Gastroesophageal sphincter (tissue), 4 donors: ENCODE results near the gene EXOC3L1. TPM values are rescaled to one million over a fixed set of nuclear protein-coding genes. Genes with fewer than 3 reads are reported as not detected.

ENCODE experiments used
- ATAC-seq: fragments of 150-250 bp; one replicate; pipeline ENCODE4 v1.9.1; 2016; ENCODE audit warnings: mild to moderate bottlenecking, moderate library complexity
- H3K27ac ChIP-seq, 4 donors: fragments of 200-600 bp; sonication (generic) in 3 of 4; 1 replicate in 3 of 4; 2 replicates in 1 of 4; pipeline ENCODE4 v1.5.1; 2016 to 2019
- H3K27me3 ChIP-seq: fragments of 200-600 bp; sonication (generic); one replicate; pipeline ENCODE4 v1.5.1; 2019
- H3K36me3 ChIP-seq, 2 donors: fragments of 200-600 bp; sonication (generic); one replicate each; pipeline ENCODE4 v1.5.1; 2019; ENCODE audit warnings: control low read depth in 1 of 2
- H3K4me1 ChIP-seq, 3 donors: fragments of 200-600 bp; sonication (generic); 1 replicate in 2 of 3; 2 replicates in 1 of 3; pipeline ENCODE4 v1.5.1; 2016 to 2019; ENCODE audit warnings: control low read depth in 2 of 3
- H3K4me3 ChIP-seq, 2 donors: fragments of 200-600 bp; sonication (generic); one replicate each; pipeline ENCODE4 v1.5.1; 2019; ENCODE audit warnings: mild to moderate bottlenecking in 1 of 2, moderate library complexity in 1 of 2
- H3K9me3 ChIP-seq, 3 donors: fragments of 200-600 bp; sonication (generic); one replicate each; pipeline ENCODE4 v1.5.1; 2017 to 2019; ENCODE audit warnings: control low read depth in 2 of 3
- CTCF ChIP-seq, 4 experiments: fragments of 200-600 bp in 2 of 4; fragments of 450-650 bp in 2 of 4; sonication (generic) in 1 of 4; IDR thresholded peaks; one replicate each; pipeline ENCODE4 v1.5.1; 2017 to 2019; ENCODE audit warnings: antibody characterized with exemption in 4 of 4, mild to moderate bottlenecking in 2 of 4, moderate library complexity in 2 of 4
- EP300 ChIP-seq: sonication (generic); formaldehyde crosslinking; IDR thresholded peaks from one replicate; pipeline ENCODE4 v1.6.1; 2017; ENCODE audit warnings: antibody characterized with exemption, mild to moderate bottlenecking
- POLR2A ChIP-seq, 2 donors: fragments of 450-650 bp; IDR thresholded peaks; one replicate each; pipeline ENCODE4 v1.6.1; 2017; ENCODE audit warnings: antibody characterized with exemption in 2 of 2, mild to moderate bottlenecking in 2 of 2, moderate library complexity in 1 of 2
- POLR2AphosphoS5 ChIP-seq: sonication (generic); formaldehyde crosslinking; IDR thresholded peaks from one replicate; pipeline ENCODE4 v1.6.1; 2017; ENCODE audit warnings: antibody characterized with exemption
- WGBS, 2 donors: methylation state at CpG; one replicate each; pipeline ENCODE4 v1.1.5; 2018; ENCODE audit warnings: low coverage in 1 of 2; 5-methylcytosine and 5-hydroxymethylcytosine counted together
- total RNA-seq, 4 donors: library from RNA; depleted of rRNA; stranded (reverse); fragments of >200 nt; gene quantifications; one replicate each; pipeline ENCODE4 v1.1.0, GENCODE V29; 2016

EXOC3L1 gene
- total RNA-seq, 4 donors from 2014 or later, result 1.6 to 6.1 (median 2.6) TPM

- Histone ChIP-seq H3K9me3 (no peaks in the 10 kb centered on the region), H3K4me3 (no peak overlapping the region), H3K4me1 (peaks cover 0 to 15% (median 0%) of the 10 kb centered on the region in 3 donors), H3K27me3 (no peaks in the 10 kb centered on the region), H3K36me3 (peaks cover 0 to 59% of the 10 kb centered on the region in 2 donors), H3K27ac (no peak overlapping the region)
- TF ChIP-seq CTCF (IDR thresholded peaks at IDR 0.05) (no peak), POLR2A (IDR thresholded peaks at IDR 0.05) (no peak)
- ATAC-seq, result no peak
Measured at GRCh38 chr16:67212766-67213165, 22.8 kb upstream of the EXOC3L1 start.

- Histone ChIP-seq H3K36me3 (peaks cover 0 to 60% of the 10 kb centered on the region in 2 donors), H3K9me3 (no peaks in the 10 kb centered on the region), H3K27me3 (no peaks in the 10 kb centered on the region), H3K4me3 (no peak overlapping the region), H3K27ac (no peak overlapping the region), H3K4me1 (peaks cover 0 to 13% (median 0%) of the 10 kb centered on the region in 3 donors)
- no peak for ATAC-seq
- WGBS, 2 donors, result 57% methylated on average over 6 of the region's 7 CpGs; no CpG with 5 or more reads in 1 of the 2 donors
- TF ChIP-seq EP300, result no peak
- TF ChIP-seq CTCF (IDR thresholded peaks at IDR 0.05), result no peak
- no peak for TF ChIP-seq POLR2AphosphoS5
- TF ChIP-seq POLR2A (IDR thresholded peaks at IDR 0.05), result no peak
Measured at GRCh38 chr16:67211674-67212073, 21.7 kb upstream of the EXOC3L1 start.

- Histone ChIP-seq H3K4me1 (no peaks in the 10 kb centered on the region), H3K9me3 (no peaks in the 10 kb centered on the region), H3K36me3 (peaks cover 0 to 49% of the 10 kb centered on the region in 2 donors), H3K4me3 (no peak overlapping the region), H3K27ac (no peak overlapping the region), H3K27me3 (no peaks in the 10 kb centered on the region)
- TF ChIP-seq CTCF (IDR thresholded peaks at IDR 0.05) (no peak), EP300 (no peak), POLR2AphosphoS5 (no peak), POLR2A (IDR thresholded peaks at IDR 0.05) (no peak)
- no peak for ATAC-seq
- WGBS, 2 donors, result 100% methylated on average over 3 of the region's 25 CpGs; no CpG with 5 or more reads in 1 of the 2 donors
Measured at GRCh38 chr16:67210069-67210937, 20.4 kb upstream of the EXOC3L1 start.

GRCh38 chr16:67209565-67209964 lies 19.6 kb upstream of the EXOC3L1 start:
- Histone ChIP-seq H3K27me3 (no peaks in the 10 kb centered on the region), H3K9me3 (no peaks in the 10 kb centered on the region), H3K27ac (no peak overlapping the region), H3K4me3 (no peak overlapping the region), H3K36me3 (peaks cover 0 to 49% of the 10 kb centered on the region in 2 donors), H3K4me1 (no peaks in the 10 kb centered on the region)
- no peak for ATAC-seq
- no peak for TF ChIP-seq POLR2AphosphoS5
- TF ChIP-seq POLR2A (IDR thresholded peaks at IDR 0.05), result no peak
- TF ChIP-seq CTCF (IDR thresholded peaks at IDR 0.05), result no peak
- TF ChIP-seq EP300, result no peak
- WGBS, 2 donors, result 73 to 100% methylated on average over 1 to 2 of the region's 8 CpGs
